ENCODE results near the gene SOX15.

Gene SOX15

DNA sequence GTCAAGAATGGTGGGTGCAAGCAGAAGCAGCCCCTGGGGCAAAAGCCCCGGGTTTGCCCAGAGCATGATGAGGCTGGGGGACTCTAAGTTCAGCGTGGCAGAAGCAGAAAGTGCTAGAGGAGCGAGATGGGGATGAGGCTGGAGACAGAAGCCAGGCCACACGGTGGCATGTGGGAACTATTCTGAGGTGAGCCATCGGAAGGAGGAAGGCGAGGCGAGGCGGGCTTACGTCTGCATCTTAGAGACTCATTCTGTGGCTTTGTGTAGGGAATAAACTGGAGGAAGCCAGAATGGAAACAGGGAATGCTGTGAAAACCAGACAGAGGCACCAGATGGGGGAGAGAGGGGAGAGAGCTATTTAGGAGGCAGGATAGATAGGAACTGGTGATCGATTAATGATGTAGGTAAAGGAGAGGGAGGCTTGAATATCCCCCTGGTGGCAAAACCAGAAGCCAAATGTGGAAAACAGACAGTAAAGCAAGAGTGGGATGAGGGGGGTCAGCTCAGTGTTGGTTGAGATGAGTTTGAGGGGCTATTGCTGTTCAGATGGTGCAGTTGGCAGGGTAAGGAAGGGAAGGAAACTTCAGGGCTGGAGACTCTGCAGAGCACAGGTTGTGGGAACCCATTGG lies 34.5 kb downstream of the SOX15 start:
- DNase-seq, result no peak

DNA sequence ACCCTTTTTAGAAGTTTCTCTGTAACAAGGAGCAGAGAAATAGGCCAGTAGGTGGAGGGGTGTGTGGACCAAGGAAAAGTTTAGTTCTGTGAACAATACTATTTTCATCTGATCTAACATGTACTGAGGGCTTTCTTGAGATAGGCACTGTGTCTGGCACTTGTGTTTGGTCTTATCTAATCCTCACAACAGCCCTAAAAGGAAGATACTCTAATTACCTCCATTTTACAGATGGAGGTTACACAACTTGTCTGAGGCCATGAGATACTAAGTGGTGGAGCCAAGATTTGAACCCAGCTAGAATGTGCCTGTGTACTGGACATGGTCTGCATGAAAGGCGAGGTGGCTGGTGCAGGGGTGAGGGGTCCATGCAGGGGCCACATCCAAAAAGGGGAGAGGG lies 36.5 kb downstream of the SOX15 start:
- no peak for DNase-seq

DNA sequence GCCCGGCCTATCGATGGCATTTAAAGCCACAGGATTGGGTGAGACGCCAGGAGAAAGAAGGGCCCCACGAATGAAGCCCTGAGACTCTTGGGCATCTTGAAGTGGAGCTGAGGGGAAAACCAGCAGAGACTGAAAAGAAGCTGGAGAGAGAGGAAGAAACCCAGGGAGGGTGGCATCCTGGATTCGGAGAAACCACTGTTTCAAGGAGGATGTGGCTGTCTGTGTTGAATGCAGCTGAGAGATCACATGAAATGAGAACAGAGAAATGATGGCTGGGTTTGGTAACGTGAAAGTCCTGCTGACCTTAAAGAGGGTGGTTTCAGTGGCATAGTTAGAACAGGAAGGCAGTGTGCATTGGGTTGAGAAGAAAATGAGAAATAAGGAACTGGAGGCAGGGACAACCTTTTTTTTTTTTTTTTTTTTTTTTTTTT lies 37.3 kb downstream of the SOX15 start:
- no peak for DNase-seq

DNA sequence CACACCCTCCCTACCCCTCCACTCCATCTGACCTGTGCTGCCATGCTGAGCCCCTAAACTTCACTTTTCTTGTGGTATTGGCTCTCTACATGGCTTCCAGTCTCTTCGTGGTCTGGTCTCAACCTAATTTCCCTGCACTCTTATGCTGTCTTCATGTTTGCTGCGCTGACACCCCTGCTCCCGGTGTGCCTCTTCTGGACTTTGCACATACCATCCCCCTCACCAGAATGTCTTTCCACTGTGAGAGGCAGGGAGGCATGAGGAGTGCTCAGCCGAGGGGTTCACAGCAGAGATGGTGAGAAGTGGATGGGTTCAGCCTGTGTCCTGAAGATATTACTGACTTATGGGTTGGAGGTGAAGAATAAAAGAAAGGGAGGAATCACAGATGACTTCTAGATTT lies 38.5 kb downstream of the SOX15 start:
- no peak for DNase-seq

DNA sequence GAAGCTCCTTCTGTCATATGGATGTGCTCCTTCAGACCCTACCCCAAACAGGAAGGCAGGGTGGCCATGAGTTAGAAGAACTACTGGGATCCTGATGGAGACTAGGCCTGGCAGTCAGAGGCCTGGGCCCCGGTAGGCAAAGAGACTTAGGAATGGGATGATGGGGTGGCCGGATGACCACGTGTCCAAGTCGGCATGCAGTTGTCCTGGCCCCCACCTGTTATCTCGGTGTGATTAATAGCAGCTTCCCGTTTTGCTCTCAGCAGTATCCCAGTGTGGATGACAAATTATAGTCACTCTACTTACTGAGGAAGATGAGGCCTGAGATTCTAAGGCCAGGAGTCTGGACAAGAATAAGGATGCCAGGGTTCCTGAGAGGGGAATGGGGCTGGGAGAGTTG lies 39.5 kb downstream of the SOX15 start:
- DNase-seq, result no peak

- no peak for DNase-seq
Measured at GRCh38 chr17:7549401-7550055, 40.4 kb downstream of the SOX15 start.

- no peak for DNase-seq
Measured at GRCh38 chr17:7548585-7549400, 41.1 kb downstream of the SOX15 start, which contains the start of gene TNFSF12. Gene TNFSF12, plus strand, starts transcription at chr17:7549058. Its CDS starts 96 bp downstream, at chr17:7549154.

DNA sequence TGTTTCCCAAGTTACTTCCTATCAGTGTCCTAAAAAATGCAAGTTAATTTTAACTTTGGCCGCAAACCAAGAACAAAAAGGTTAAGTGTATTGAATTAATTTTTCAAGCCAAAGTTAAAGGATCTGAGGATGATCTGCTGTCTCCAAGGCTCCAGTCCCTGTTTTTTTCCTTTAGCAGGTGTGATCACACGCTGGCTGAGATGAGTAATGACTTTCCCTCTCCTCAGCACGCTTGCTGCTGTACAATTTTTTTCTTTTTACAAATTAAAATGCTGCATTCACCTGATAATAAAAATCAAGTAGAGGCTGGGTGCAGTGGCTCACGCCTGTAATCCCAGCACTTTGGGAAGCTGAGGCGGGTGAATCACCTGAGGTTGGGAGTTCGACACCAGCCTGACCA lies 45.0 kb downstream of the SOX15 start:
- DNase-seq, result no peak

DNA sequence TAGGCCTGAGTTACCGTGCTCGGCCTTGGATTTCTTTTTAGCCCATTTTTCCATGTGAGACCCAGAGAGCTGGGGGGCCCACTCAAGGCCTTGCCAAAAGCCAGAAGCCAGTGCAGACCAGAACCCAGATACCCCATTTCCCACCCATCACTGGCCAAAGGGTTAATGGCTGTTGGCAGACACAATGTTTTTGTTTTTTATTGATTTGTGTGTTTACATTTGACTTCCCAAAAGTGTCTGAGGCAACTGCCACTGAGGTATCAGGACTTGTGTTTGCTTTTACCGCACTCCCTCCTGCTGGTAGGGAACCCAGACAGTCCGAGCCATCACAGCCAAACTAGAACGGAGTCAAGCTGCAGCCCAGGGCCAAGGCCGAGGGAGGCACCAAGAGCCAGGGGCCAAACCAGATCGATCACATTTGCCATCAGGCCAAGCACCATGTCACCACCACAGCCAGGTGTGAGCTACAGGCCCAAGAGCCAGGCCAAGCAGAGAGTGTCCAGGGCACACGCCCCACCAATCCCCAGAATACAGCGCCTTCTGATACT lies 48.7 kb downstream of the SOX15 start:
- no peak for DNase-seq

- no peak for DNase-seq
Measured at GRCh38 chr17:7538891-7539545, 50.9 kb downstream of the SOX15 start.
